Measurements from ENCODE around the gene CLK3.

The CLK3 gene

GRCh38 chr15:74622758-74623157 is 7.1 kb downstream of the CLK3 start:
- no peak overlapping the region for H3K4me2 ChIP-seq (ENCODE audit: low read length)
- H3K4me1 ChIP-seq: peaks cover 2% of the 10 kb centered on the region
- no peak for TF ChIP-seq CTCF (IDR thresholded peaks at IDR 0.05)
- no peaks in the 10 kb centered on the region for H3K9me3 ChIP-seq (ENCODE audit: control insufficient read depth, low read length)
- H3K27me3 ChIP-seq (ENCODE audit: control insufficient read depth, insufficient read depth, low read length): no peaks in the 10 kb centered on the region
- H3K27ac ChIP-seq: no peak overlapping the region
- H2AFZ ChIP-seq: no peak overlapping the region
- H3K4me3 ChIP-seq (ENCODE audit: low read depth, low read length): no peak overlapping the region
- no peaks in the 10 kb centered on the region for H3K36me3 ChIP-seq (ENCODE audit: control insufficient read depth, insufficient read depth, low read length)
- peaks cover 11% of the 10 kb centered on the region for H3K79me2 ChIP-seq
- H3K9ac ChIP-seq: no peak overlapping the region

- Histone ChIP-seq H3K9me3 (ENCODE audit: control insufficient read depth, low read length) (no peaks in the 10 kb centered on the region), H3K4me3 (ENCODE audit: low read depth, low read length) (no peak overlapping the region), H3K36me3 (ENCODE audit: control insufficient read depth, insufficient read depth, low read length) (no peaks in the 10 kb centered on the region), H3K4me2 (ENCODE audit: low read length) (no peak overlapping the region), H3K27me3 (ENCODE audit: control insufficient read depth, insufficient read depth, low read length) (no peaks in the 10 kb centered on the region), H3K4me1 (no peaks in the 10 kb centered on the region), H3K79me2 (peaks cover 3% of the 10 kb centered on the region), H3K27ac (no peak overlapping the region), H3K9ac (no peak overlapping the region), H2AFZ (no peak overlapping the region)
- TF ChIP-seq CTCF (IDR thresholded peaks at IDR 0.05): no peak
These were observed 8.5 kb downstream of the CLK3 start for GRCh38 chr15:74624020-74624602.

- no peaks in the 10 kb centered on the region for H3K79me2 ChIP-seq
- no peaks in the 10 kb centered on the region for H3K4me1 ChIP-seq
- no peak overlapping the region for H3K4me3 ChIP-seq (ENCODE audit: low read depth, low read length)
- no peaks in the 10 kb centered on the region for H3K9me3 ChIP-seq (ENCODE audit: control insufficient read depth, low read length)
- no peak for TF ChIP-seq CTCF (IDR thresholded peaks at IDR 0.05)
- no peak overlapping the region for H3K4me2 ChIP-seq (ENCODE audit: low read length)
- no peak overlapping the region for H2AFZ ChIP-seq
- no peaks in the 10 kb centered on the region for H3K36me3 ChIP-seq (ENCODE audit: control insufficient read depth, insufficient read depth, low read length)
- no peak overlapping the region for H3K9ac ChIP-seq
- H3K27ac ChIP-seq: no peak overlapping the region
- no peaks in the 10 kb centered on the region for H3K27me3 ChIP-seq (ENCODE audit: control insufficient read depth, insufficient read depth, low read length)
These were observed 10.1 kb downstream of the CLK3 start for GRCh38 chr15:74625693-74626092.

DNA sequence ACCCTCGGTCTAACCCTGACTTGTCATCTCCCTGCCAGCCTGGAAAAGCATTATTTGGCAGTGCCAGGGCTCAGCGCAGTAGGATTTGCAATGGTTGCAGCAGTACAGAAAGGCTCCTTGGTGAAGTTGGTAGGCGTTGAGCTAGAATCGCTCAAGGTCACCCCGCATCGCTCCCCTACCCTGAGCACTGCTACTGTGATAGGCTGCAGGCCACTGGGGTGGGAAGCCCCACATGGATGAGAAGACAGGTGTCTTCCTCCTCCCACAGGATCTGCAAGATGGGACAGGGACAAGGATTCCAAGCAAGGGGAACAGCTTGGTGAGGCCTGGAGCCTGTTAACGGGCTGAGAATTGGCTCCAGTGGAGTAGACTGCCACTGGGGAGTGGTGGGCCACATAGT is 10.7 kb downstream of the CLK3 start:
- H3K36me3 ChIP-seq (ENCODE audit: control insufficient read depth, insufficient read depth, low read length): no peaks in the 10 kb centered on the region
- H3K27me3 ChIP-seq (ENCODE audit: control insufficient read depth, insufficient read depth, low read length): no peaks in the 10 kb centered on the region
- no peak overlapping the region for H2AFZ ChIP-seq
- TF ChIP-seq CTCF (IDR thresholded peaks at IDR 0.05): no peak
- H3K79me2 ChIP-seq: no peaks in the 10 kb centered on the region
- H3K4me1 ChIP-seq: no peaks in the 10 kb centered on the region
- no peak overlapping the region for H3K9ac ChIP-seq
- H3K9me3 ChIP-seq (ENCODE audit: control insufficient read depth, low read length): no peaks in the 10 kb centered on the region
- no peak overlapping the region for H3K4me2 ChIP-seq (ENCODE audit: low read length)
- no peak overlapping the region for H3K27ac ChIP-seq
- H3K4me3 ChIP-seq (ENCODE audit: low read depth, low read length): no peak overlapping the region

Measured in parathyroid adenoma (tissue), 2 donors.